Activated CD8-positive, alpha-beta T cell treated with anti-CD3 and anti-CD28 coated beads, Interleukin-2, amount 10 ng/mL, durations not matched to agents 7 days and 5 days (primary cell): ENCODE results near the gene MINDY4. TPM values are rescaled to one million over a fixed set of nuclear protein-coding genes. Genes with fewer than 3 reads are reported as not detected.

Experiments
- ATAC-seq: fragments of 150-1000 bp; cut with Tn5 transposase; one replicate; pipeline ENCODE4 v1.10.0; 2021; ENCODE audit warnings: moderate library complexity
- CTCF ChIA-PET: fragments of 350-600 bp; sonication (Branson Sonifier 250); formaldehyde crosslinking; loops from one replicate; lab custom pipeline; 2021; ENCODE audit warnings: antibody characterized with exemption; lab: Charles Lee
- POLR2A ChIA-PET: fragments of 350-600 bp; sonication (Branson Sonifier 250); formaldehyde crosslinking; loops from one replicate; lab custom pipeline; 2021; ENCODE audit warnings: antibody characterized with exemption; lab: Charles Lee
- DNase-seq: peaks from one replicate; pipeline ENCODE4 v3.0.0-alpha.2; 2020
- H3K27ac Mint-ChIP-seq: one replicate; pipeline ENCODE4 v1.8.0; 2021; ENCODE audit warnings: mild to moderate bottlenecking, mixed read lengths
- H3K27me3 Mint-ChIP-seq: one replicate; pipeline ENCODE4 v1.8.0; 2021; ENCODE audit warnings: low read depth, mixed read lengths
- H3K36me3 Mint-ChIP-seq: one replicate; pipeline ENCODE4 v1.8.0; 2021; ENCODE audit warnings: low read depth, mixed read lengths
- H3K4me1 Mint-ChIP-seq: one replicate; pipeline ENCODE4 v1.8.0; 2021; ENCODE audit warnings: low read depth, mixed read lengths
- H3K4me3 Mint-ChIP-seq: one replicate; pipeline ENCODE4 v1.8.0; 2021; ENCODE audit warnings: mild to moderate bottlenecking, mixed read lengths
- H3K9me3 Mint-ChIP-seq: one replicate; pipeline ENCODE4 v1.8.0; 2022; ENCODE audit warnings: mixed read lengths; ENCODE audit not compliant: insufficient read depth
- total RNA-seq, 2 experiments: library from RNA; stranded (reverse); gene quantifications; one replicate each; pipeline ENCODE4 v1.2.3, GENCODE V29; 2021

Gene MINDY4
- total RNA-seq, 2 experiments from 2014 or later = 1.3 to 1.5 TPM

GRCh38 chr7:30929686-30930085, 158.5 kb downstream of the MINDY4 start:
- POLR2A ChIA-PET = no interaction called here
- Mint-ChIP-seq H3K27ac (no peak overlapping the region), H3K4me1 (no peaks in the 10 kb centered on the region), H3K9me3 (peaks cover 8% of the 10 kb centered on the region), H3K4me3 (no peak overlapping the region), H3K27me3 (peaks cover 7% of the 10 kb centered on the region), H3K36me3 (no peaks in the 10 kb centered on the region)
- ATAC-seq = no peak
- CTCF ChIA-PET = interaction anchor here (1.3 to 3.2 kb wide), 2 partner anchors 9 to 193 kb away, joined by 3 to 18 read pairs; no protein-coding TSS in a partner anchor
- DNase-seq = peak; percentile 2

GRCh38 chr7:30930621-30931020, 159.4 kb downstream of the MINDY4 start:
- Mint-ChIP-seq H3K27ac (no peak overlapping the region), H3K4me1 (no peaks in the 10 kb centered on the region), H3K9me3 (peaks cover 8% of the 10 kb centered on the region), H3K36me3 (no peaks in the 10 kb centered on the region), H3K4me3 (no peak overlapping the region), H3K27me3 (peaks cover 7% of the 10 kb centered on the region)
- CTCF ChIA-PET = interaction anchor here (1.3 to 3.2 kb wide), 3 partner anchors 8 to 192 kb away, joined by 3 to 18 read pairs (median 4); no protein-coding TSS in a partner anchor
- POLR2A ChIA-PET = no interaction called here
- DNase-seq (peak; percentile 11), ATAC-seq (no peak)

- no peaks in the 10 kb centered on the region for H3K4me1 Mint-ChIP-seq
- H3K27ac Mint-ChIP-seq = no peak overlapping the region
- peaks cover 8% of the 10 kb centered on the region for H3K9me3 Mint-ChIP-seq
- peak; percentile 10 for DNase-seq
- H3K4me3 Mint-ChIP-seq = no peak overlapping the region
- ATAC-seq = no peak
- CTCF ChIA-PET = interaction anchor here (1.3 to 2.1 kb wide), 2 partner anchors 52 to 191 kb away, joined by 3 to 4 read pairs; no protein-coding TSS in a partner anchor
- POLR2A ChIA-PET = no interaction called here
- no peaks in the 10 kb centered on the region for H3K36me3 Mint-ChIP-seq
- H3K27me3 Mint-ChIP-seq = peaks cover 7% of the 10 kb centered on the region
These were observed 160.1 kb downstream of the MINDY4 start for GRCh38 chr7:30931161-30931928.

GRCh38 chr7:30931929-30932540, 160.8 kb downstream of the MINDY4 start:
- peak; percentile 16 for DNase-seq
- Mint-ChIP-seq H3K4me1 (no peaks in the 10 kb centered on the region), H3K27ac (no peak overlapping the region), H3K4me3 (no peak overlapping the region), H3K36me3 (no peaks in the 10 kb centered on the region), H3K9me3 (peaks cover 8% of the 10 kb centered on the region), H3K27me3 (peaks cover 7% of the 10 kb centered on the region)
- ChIA-PET CTCF (interaction anchor here (2.1 kb wide), 1 partner anchor 52 kb away, joined by 4 read pairs; no protein-coding TSS in a partner anchor), POLR2A (no interaction called here)
- ATAC-seq = no peak

GRCh38 chr7:30932562-30932961, 161.3 kb downstream of the MINDY4 start:
- ATAC-seq = no peak
- Mint-ChIP-seq H3K9me3 (peaks cover 5% of the 10 kb centered on the region), H3K4me3 (no peak overlapping the region), H3K27me3 (peaks cover 9% of the 10 kb centered on the region), H3K4me1 (no peaks in the 10 kb centered on the region), H3K36me3 (no peaks in the 10 kb centered on the region), H3K27ac (no peak overlapping the region)
- CTCF ChIA-PET = interaction anchor here (2.1 kb wide), 1 partner anchor 51 kb away, joined by 4 read pairs; no protein-coding TSS in a partner anchor
- POLR2A ChIA-PET = no interaction called here
- no peak for DNase-seq

- Mint-ChIP-seq H3K36me3 (no peaks in the 10 kb centered on the region), H3K4me1 (no peaks in the 10 kb centered on the region), H3K27me3 (peaks cover 9% of the 10 kb centered on the region), H3K27ac (no peak overlapping the region), H3K9me3 (no peaks in the 10 kb centered on the region), H3K4me3 (no peak overlapping the region)
- DNase-seq (peak; percentile 8), ATAC-seq (no peak)
- ChIA-PET POLR2A (no interaction called here), CTCF (interaction anchor here (1.0 kb wide), 1 partner anchor 190 kb away, joined by 4 read pairs; no protein-coding TSS in a partner anchor)
These were observed 162.1 kb downstream of the MINDY4 start for GRCh38 chr7:30933124-30933974.

- no peaks in the 10 kb centered on the region for H3K4me1 Mint-ChIP-seq
- peaks cover 12% of the 10 kb centered on the region for H3K27me3 Mint-ChIP-seq
- H3K4me3 Mint-ChIP-seq = no peak overlapping the region
- H3K36me3 Mint-ChIP-seq = no peaks in the 10 kb centered on the region
- H3K27ac Mint-ChIP-seq = no peak overlapping the region
- ATAC-seq (no peak), DNase-seq (no peak)
- CTCF ChIA-PET = interaction anchor here (1.0 kb wide), 1 partner anchor 189 kb away, joined by 4 read pairs; no protein-coding TSS in a partner anchor
- no peaks in the 10 kb centered on the region for H3K9me3 Mint-ChIP-seq
- POLR2A ChIA-PET = no interaction called here
These were observed 163.0 kb downstream of the MINDY4 start for GRCh38 chr7:30934225-30934624.

- no peak for ATAC-seq
- CTCF ChIA-PET = no interaction called here
- Mint-ChIP-seq H3K36me3 (no peaks in the 10 kb centered on the region), H3K27ac (no peak overlapping the region), H3K9me3 (no peaks in the 10 kb centered on the region), H3K27me3 (peaks cover 12% of the 10 kb centered on the region), H3K4me3 (no peak overlapping the region), H3K4me1 (no peaks in the 10 kb centered on the region)
- POLR2A ChIA-PET = no interaction called here
- no peak for DNase-seq
These were observed 163.7 kb downstream of the MINDY4 start for GRCh38 chr7:30934732-30935568.

- H3K4me1 Mint-ChIP-seq = no peaks in the 10 kb centered on the region
- CTCF ChIA-PET = no interaction called here
- H3K36me3 Mint-ChIP-seq = no peaks in the 10 kb centered on the region
These were observed 164.3 kb downstream of the MINDY4 start for GRCh38 chr7:30935569-30935877.

GRCh38 chr7:30936650-30937245, 165.5 kb downstream of the MINDY4 start:
- Mint-ChIP-seq H3K27ac (no peak overlapping the region), H3K9me3 (no peaks in the 10 kb centered on the region), H3K4me3 (no peak overlapping the region), H3K27me3 (peaks cover 18% of the 10 kb centered on the region), H3K4me1 (no peaks in the 10 kb centered on the region), H3K36me3 (no peaks in the 10 kb centered on the region)
- ATAC-seq (no peak), DNase-seq (no peak)
- POLR2A ChIA-PET = no interaction called here
- CTCF ChIA-PET = interaction anchor here (0.9 to 1.7 kb wide), 2 partner anchors 37 to 185 kb away, joined by 3 to 6 read pairs; no protein-coding TSS in a partner anchor

More at GRCh38 chr7:30935569-30935877, 164.3 kb downstream of the MINDY4 start:
- ATAC-seq (no peak), DNase-seq (no peak)
- Mint-ChIP-seq H3K27me3 (peaks cover 15% of the 10 kb centered on the region), H3K27ac (no peak overlapping the region), H3K9me3 (no peaks in the 10 kb centered on the region), H3K4me3 (no peak overlapping the region)
- POLR2A ChIA-PET = no interaction called here
